A549 treated with GW870086 at 1 μM for 4 hours (cell line): ENCODE measurements around the gene SAMD14. TPM values are rescaled to one million over a fixed set of nuclear protein-coding genes. Genes with fewer than 3 reads are reported as not detected.

Experiments
- total RNA-seq: library from RNA; stranded (reverse); fragments of 200-300 nt; extraction: Qiagen RNA extraction; gene quantifications from 5 replicates; pipeline ENCODE4 v1.2.3, GENCODE V29; 2022; ENCODE audit warnings: low read depth

Gene SAMD14
- total RNA-seq, result 0.23 to 0.68 TPM (median 0.32 TPM) in 5 replicates

DNA sequence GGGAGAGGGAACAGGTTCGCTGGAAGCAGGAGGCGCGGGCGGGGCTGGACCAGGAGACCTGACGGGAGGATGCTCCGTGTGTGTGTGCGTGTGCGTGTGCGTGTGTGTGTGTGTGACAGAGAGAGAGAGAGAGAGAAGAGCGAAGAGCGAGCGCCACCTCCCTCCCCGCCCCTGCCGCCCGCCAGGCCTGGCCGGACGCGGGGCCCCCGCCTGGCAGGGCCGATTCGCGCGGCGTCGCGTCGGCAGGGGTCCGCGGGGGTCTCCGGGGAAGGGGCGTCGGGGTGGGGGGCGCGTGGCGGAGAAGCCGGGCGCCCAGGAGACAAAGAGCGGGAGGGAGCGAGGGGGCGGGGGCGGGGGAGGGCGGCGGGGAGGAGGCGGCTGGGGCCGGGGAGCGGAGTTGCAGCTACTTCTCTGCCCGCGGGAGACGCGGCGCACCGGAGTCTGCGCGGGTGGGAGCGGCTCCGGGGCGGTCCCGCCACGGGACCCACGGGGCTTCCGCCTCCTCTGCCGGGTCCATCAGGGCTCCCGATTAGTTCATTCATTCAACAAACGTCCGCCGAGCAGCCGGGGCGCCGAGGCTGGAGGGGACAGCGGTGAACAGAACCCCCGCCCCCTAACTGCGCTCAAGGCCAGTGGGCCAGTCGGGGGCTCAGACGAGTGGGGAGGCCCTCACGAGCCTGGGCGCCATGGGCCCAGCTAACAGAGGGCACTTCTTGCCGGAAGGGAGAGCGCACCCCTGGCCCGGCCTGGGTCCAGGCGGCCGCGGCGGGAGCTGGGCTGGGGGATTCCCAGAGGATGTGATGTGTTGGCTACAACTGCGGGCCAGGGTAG is at the start of gene SAMD14:
Gene SAMD14, minus strand, starts transcription at position 433 of the 831 bp plus-strand sequence. CDS start 5,201 bp downstream, outside the sequence.

DNA sequence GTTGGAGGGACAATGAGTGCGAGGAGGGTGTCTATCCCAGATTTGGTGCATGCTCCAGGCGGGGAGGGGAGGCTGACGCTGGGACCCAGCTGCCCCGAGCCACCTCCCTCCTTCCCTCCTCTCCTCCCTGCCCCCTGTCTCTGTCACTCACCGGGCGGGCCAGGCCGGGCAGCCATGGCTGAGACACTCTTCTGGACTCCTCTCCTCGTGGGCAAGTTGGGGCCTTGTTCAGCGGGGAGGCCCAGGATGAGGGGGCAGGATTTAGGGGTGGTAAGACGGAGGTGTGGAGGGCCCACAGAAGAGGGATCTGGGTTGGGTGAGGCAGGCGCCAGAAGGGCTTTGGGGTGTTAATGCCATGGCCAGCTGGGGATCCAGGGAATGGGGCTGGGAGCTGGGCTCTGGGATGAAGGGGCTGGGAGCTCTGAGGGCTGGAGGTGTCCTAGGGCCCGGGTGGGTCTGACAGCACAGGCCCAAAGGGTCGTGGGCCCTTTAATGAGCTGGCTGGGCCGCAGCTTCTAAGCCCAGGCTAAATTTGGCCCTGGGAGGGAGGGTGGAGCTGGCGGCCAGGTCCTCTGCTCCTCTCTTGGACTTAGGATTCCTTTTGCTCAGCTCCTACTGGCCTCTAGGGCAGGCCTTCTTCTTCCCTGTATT is 36.0 kb upstream of the SAMD14 start, which contains the start of gene SGCA:
Gene SGCA, plus strand, starts transcription at position 139 of the 651 bp plus-strand sequence. Its CDS starts 36 bp downstream, at position 175.

GRCh38 chr17:50150354-50151040 is 20.5 kb upstream of the SAMD14 start, which contains the start of gene PPP1R9B:
Gene PPP1R9B, minus strand, starts transcription at chr17:50150677. Its CDS starts 164 bp downstream, at chr17:50150513.

GRCh38 chr17:50094753-50095619 is 35.0 kb downstream of the SAMD14 start, which contains the start of gene PDK2:
Gene PDK2, plus strand, starts transcription at chr17:50095351. Its CDS starts 85 bp downstream, at chr17:50095436.

Other genes starting within 250 kb of the SAMD14 start
- 1.7 to 2.3 TPM (median 2.3 TPM) in 5 replicates for gene DLX4, start 161.0 kb downstream of the SAMD14 start, total RNA-seq
- gene DLX3, start 134.9 kb downstream of the SAMD14 start, total RNA-seq, result 0.05 to 0.10 TPM (median 0.07 TPM) in 4 of 5 replicates, not detected in the other
- 402 to 477 TPM (median 461 TPM) in 5 replicates for gene ITGA3, start 74.0 kb downstream of the SAMD14 start, total RNA-seq
- 10.4 to 19.1 TPM (median 16.7 TPM) in 5 replicates for gene PDK2, start 34.8 kb downstream of the SAMD14 start, total RNA-seq
- 39.3 to 55.0 TPM (median 50.7 TPM) in 5 replicates for gene PPP1R9B, start 20.5 kb upstream of the SAMD14 start, total RNA-seq
- 1.3 to 1.9 TPM (median 1.7 TPM) in 5 replicates for gene SGCA, start 35.8 kb upstream of the SAMD14 start, total RNA-seq
- 6.1 to 9.5 TPM (median 7.9 TPM) in 5 replicates for gene COL1A1, start 71.5 kb upstream of the SAMD14 start, total RNA-seq
- 18.0 to 31.0 TPM (median 24.0 TPM) in 5 replicates for gene TMEM92, start 144.3 kb upstream of the SAMD14 start, total RNA-seq
- gene XYLT2, start 216.0 kb upstream of the SAMD14 start, total RNA-seq, result 18.1 to 24.4 TPM (median 22.6 TPM) in 5 replicates
- 135 to 155 TPM (median 143 TPM) in 5 replicates for gene MRPL27, start 243.0 kb upstream of the SAMD14 start, total RNA-seq
- gene EME1, start 243.1 kb upstream of the SAMD14 start, total RNA-seq, result 12.7 to 15.9 TPM (median 14.4 TPM) in 5 replicates